GM23248 (cell line): ENCODE measurements around the gene SPPL2A. TPM values are rescaled to one million over a fixed set of nuclear protein-coding genes. Genes with fewer than 3 reads are reported as not detected.
"Not testable (repeated sequence)": the region's sequence is repeated elsewhere in the genome, so short reads cannot be mapped to it uniquely, and the experiment has no call there.

Experiments
- DNase-seq: peaks from one replicate; pipeline ENCODE4 v3.0.0-alpha.2; 2015
- H2AFZ ChIP-seq: fragments of 200-600 bp; sonication (generic); 2 replicates; pipeline ENCODE4 v1.6.1; 2016; ENCODE audit warnings: antibody characterized with exemption
- H3F3A ChIP-seq: fragments of 200-600 bp; sonication (generic); 2 replicates; pipeline ENCODE4 v1.6.1; 2016; ENCODE audit warnings: mild to moderate bottlenecking, antibody characterized with exemption, mixed run types; ENCODE audit not compliant: insufficient read depth
- H3K27ac ChIP-seq: fragments of 200-600 bp; sonication (generic); 2 replicates; pipeline ENCODE4 v1.5.1; 2016; ENCODE audit warnings: mild to moderate bottlenecking
- H3K27me3 ChIP-seq: fragments of 200-600 bp; sonication (generic); replicated peaks from 2 replicates; pipeline ENCODE4 v1.6.1; 2016; ENCODE audit warnings: mild to moderate bottlenecking; ENCODE audit not compliant: insufficient read depth
- H3K36me3 ChIP-seq: fragments of 200-600 bp; sonication (generic); 2 replicates; pipeline ENCODE4 v1.6.1; 2016; ENCODE audit warnings: low read depth, mild to moderate bottlenecking
- H3K4me1 ChIP-seq: fragments of 200-600 bp; sonication (generic); 2 replicates; pipeline ENCODE4 v1.6.1; 2016; ENCODE audit warnings: mild to moderate bottlenecking; ENCODE audit not compliant: insufficient read depth
- H3K4me2 ChIP-seq: fragments of 200-600 bp; sonication (generic); one replicate; pipeline ENCODE4 v1.6.1; 2016; ENCODE audit warnings: mild to moderate bottlenecking; ENCODE audit not compliant: unreplicated experiment
- H3K4me3 ChIP-seq: fragments of 200-600 bp; sonication (generic); 2 replicates; pipeline ENCODE4 v1.5.1; 2016; ENCODE audit warnings: mild to moderate bottlenecking
- H3K79me2 ChIP-seq: fragments of 200-600 bp; sonication (generic); 2 replicates; pipeline ENCODE4 v1.6.1; 2016; ENCODE audit warnings: mild to moderate bottlenecking; ENCODE audit not compliant: insufficient read depth
- H3K9ac ChIP-seq: fragments of 200-600 bp; sonication (generic); 2 replicates; pipeline ENCODE4 v1.6.1; 2016; ENCODE audit warnings: mild to moderate bottlenecking
- H3K9me2 ChIP-seq: fragments of 200-600 bp; sonication (generic); 2 replicates; pipeline ENCODE4 v1.6.1; 2016; ENCODE audit warnings: mixed run types, mild to moderate bottlenecking, moderate library complexity; ENCODE audit not compliant: insufficient read depth
- H3K9me3 ChIP-seq: fragments of 200-600 bp; sonication (generic); one replicate; pipeline ENCODE4 v1.6.1; 2017; ENCODE audit warnings: low read depth
- H4K20me1 ChIP-seq: fragments of 200-600 bp; sonication (generic); 2 replicates; pipeline ENCODE4 v1.6.0; 2016; ENCODE audit not compliant: insufficient read depth
- EZH2 ChIP-seq: fragments of 200-600 bp; sonication (generic); IDR thresholded peaks from 2 replicates; pipeline ENCODE4 v1.6.1; 2018; ENCODE audit warnings: antibody characterized with exemption, mild to moderate bottlenecking; ENCODE audit not compliant: insufficient read depth, poor library complexity, severe bottlenecking
- EZH2phosphoT487 ChIP-seq: fragments of 200-600 bp; sonication (generic); IDR thresholded peaks from 2 replicates; pipeline ENCODE4 v1.6.1; 2018; ENCODE audit warnings: antibody characterized with exemption, moderate library complexity, mild to moderate bottlenecking, low read depth; ENCODE audit not compliant: insufficient read depth
- WGBS, 2 experiments: methylation state at CpG; one replicate each; pipeline ENCODE4 v1.1.6; 2015 to 2017; ENCODE audit warnings: low lambda C conversion rate in 2 of 2, low coverage in 1 of 2; ENCODE audit errors: missing lambda C conversion rate in 2 of 2; 5-methylcytosine and 5-hydroxymethylcytosine counted together
- in situ Hi-C: fragments of 300-500 bp; cut with MboI; formaldehyde crosslinking; loops from 2 replicates; pipeline ENCODE4 v1.15.0; 2020
- polyA plus RNA-seq: library from polyadenylated mRNA; unstranded; fragments of >200 nt; fragmentation: Nextera tagmentation; extraction: Ambion mirVana; gene quantifications from 2 replicates; pipeline ENCODE4 v1.2.1, GENCODE V29; 2016
- total RNA-seq: library from RNA; depleted of rRNA; stranded (reverse); fragments of >200 nt; shearing (Covaris generic); gene quantifications from 2 replicates; pipeline ENCODE4 v1.2.3, GENCODE V29; 2014; rRNA removed

Gene SPPL2A, protein sequence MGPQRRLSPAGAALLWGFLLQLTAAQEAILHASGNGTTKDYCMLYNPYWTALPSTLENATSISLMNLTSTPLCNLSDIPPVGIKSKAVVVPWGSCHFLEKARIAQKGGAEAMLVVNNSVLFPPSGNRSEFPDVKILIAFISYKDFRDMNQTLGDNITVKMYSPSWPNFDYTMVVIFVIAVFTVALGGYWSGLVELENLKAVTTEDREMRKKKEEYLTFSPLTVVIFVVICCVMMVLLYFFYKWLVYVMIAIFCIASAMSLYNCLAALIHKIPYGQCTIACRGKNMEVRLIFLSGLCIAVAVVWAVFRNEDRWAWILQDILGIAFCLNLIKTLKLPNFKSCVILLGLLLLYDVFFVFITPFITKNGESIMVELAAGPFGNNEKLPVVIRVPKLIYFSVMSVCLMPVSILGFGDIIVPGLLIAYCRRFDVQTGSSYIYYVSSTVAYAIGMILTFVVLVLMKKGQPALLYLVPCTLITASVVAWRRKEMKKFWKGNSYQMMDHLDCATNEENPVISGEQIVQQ
- total RNA-seq (124 and 212 TPM in 2 replicates), polyA plus RNA-seq (149 TPM in 2 replicates)

DNA sequence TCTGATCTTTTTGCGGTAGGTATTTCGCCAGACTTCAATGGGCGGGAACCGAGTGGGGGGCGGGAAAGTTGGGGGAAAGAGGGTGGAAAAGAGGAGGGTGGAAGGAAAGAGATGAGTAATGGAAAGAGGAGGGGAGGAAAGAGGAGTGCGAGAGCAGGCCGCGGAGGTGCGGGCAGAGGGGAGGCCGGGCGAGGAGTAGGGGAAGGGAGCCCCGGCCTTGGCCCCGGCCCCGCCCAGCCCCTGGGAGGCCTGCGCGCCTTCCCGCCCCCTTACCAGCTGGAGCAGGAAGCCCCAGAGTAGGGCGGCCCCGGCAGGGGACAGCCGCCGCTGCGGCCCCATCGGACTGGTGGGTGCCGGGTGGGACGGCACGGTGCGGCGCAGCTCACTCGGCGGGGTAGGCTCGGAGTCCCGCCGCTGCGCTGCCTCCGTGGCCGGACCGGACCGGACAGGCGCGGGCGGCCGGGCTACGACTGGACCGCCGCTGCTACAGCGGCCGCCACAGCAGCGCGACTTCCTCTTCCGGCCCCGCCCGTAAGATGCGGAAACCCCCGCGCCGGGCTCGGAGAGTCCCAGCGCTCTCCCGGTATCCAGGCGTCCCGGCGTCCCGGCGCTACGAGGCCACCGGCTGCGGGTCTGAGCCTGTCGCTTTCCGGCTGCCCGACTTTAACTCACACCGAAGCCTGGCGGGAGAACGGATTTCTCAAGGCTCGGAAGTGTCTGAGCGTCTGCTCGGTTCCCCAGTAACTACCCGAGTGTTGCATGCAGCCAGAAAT, at the start of gene SPPL2A:
TSS of gene SPPL2A (minus strand) at position 512 of the 773 bp plus-strand sequence. CDS start at position 339, 173 bp downstream.
- Histone ChIP-seq H3K9me3 (no peaks in the 10 kb centered on the region), H3K4me3 (peak within 1 kb of the TSS; percentile 89), H3K9ac (peak within 1 kb of the TSS; percentile 86), H3K27ac (peak within 1 kb of the TSS; percentile 85), H3K36me3 (no peaks in the 10 kb centered on the region), H3K27me3 (no peaks in the 10 kb centered on the region), H3K79me2 (peaks cover 44% of the 10 kb centered on the region), H3F3A (peaks cover 23% of the 10 kb centered on the region), H4K20me1 (no peaks in the 10 kb centered on the region), H3K4me1 (0 out of 2 replicates have a peak, but pooled peaks cover 4% of the 10 kb centered on the region), H3K9me2 (no peaks in the 10 kb centered on the region), H3K4me2 (peak within 1 kb of the TSS; percentile 86), H2AFZ (peak within 1 kb of the TSS; percentile 80)
- in situ Hi-C loops = no loop called here
- no peak for TF ChIP-seq EZH2
- no peak for TF ChIP-seq EZH2phosphoT487
- DNase-seq = peak; percentile 94
- 1 to 2% methylated on average over 58 to 59 of the region's 77 CpGs for WGBS, 2 experiments

DNA sequence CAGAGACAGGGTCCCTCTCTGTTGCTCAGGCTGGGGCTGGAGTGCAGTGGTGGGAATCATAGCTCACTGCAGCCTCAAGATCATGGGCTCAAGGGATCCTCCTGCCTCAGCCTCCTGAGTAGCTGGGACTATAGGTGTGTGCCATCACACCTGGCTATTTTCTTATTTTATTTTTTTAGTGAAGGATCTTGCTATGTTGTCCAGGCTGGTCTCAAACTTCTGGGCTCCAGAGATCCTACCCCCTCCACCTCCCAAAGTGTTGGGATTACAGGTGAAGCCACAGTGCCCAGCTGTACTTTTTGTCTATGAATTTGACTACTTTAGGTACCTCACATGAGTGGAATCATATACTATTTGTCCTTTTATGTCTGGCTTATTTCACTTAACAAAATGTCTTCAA, 49.1 kb upstream of the SPPL2A start:
- in situ Hi-C loops = no loop called here
- no peaks in the 10 kb centered on the region for H3K79me2 ChIP-seq
- no peak overlapping the region for H3K9ac ChIP-seq

DNA sequence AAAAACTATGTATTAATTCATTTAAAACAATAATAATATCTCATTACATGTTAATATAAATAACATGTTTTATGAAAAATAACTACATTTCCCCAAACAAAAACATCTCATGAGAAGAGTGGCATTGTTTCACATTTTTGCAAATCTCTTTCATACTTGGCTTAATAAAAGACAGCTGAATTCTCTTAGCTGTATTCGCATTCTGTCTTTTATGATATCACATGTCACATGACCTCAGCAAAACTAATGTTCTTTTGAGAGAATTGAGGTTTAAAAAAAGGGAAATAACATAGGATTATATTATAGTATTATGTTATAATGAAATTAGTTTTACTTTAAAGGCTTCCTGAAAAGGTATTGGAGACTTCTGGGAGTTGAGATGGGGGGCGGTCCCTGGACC, 48.4 kb upstream of the SPPL2A start:
- H3K4me3 ChIP-seq = no peak overlapping the region
- H3K79me2 ChIP-seq = no peaks in the 10 kb centered on the region
- H3K4me1 ChIP-seq = no peaks in the 10 kb centered on the region
- no peaks in the 10 kb centered on the region for H3K27me3 ChIP-seq
- no peaks in the 10 kb centered on the region for H4K20me1 ChIP-seq
- H3K4me2 ChIP-seq = no peak overlapping the region
- H3K9me2 ChIP-seq = no peaks in the 10 kb centered on the region
- no peaks in the 10 kb centered on the region for H3F3A ChIP-seq
- WGBS, 2 experiments = 51% methylated on average over 2 of the region's 2 CpGs
- H3K36me3 ChIP-seq = no peaks in the 10 kb centered on the region
- no peak overlapping the region for H3K9ac ChIP-seq
- H3K27ac ChIP-seq = no peak overlapping the region
- TF ChIP-seq EZH2phosphoT487 = no peak
- TF ChIP-seq EZH2 = no peak
- DNase-seq = peak; percentile 17
- in situ Hi-C loops = no loop called here
- no peak overlapping the region for H2AFZ ChIP-seq
- H3K9me3 ChIP-seq = no peaks in the 10 kb centered on the region

More for the DNA sequence above, 49.1 kb upstream of the SPPL2A start:
- Histone ChIP-seq H3K27ac (no peak overlapping the region), H3K36me3 (no peaks in the 10 kb centered on the region), H2AFZ (no peak overlapping the region), H3F3A (no peaks in the 10 kb centered on the region), H3K4me1 (peaks cover 7% of the 10 kb centered on the region; the same call in 1 of the 2 replicates), H3K27me3 (no peaks in the 10 kb centered on the region), H3K9me2 (no peaks in the 10 kb centered on the region), H4K20me1 (no peaks in the 10 kb centered on the region), H3K4me2 (no peak overlapping the region), H3K4me3 (no peak overlapping the region), H3K9me3 (no peaks in the 10 kb centered on the region)
- no peak for DNase-seq
- TF ChIP-seq EZH2 (no peak), EZH2phosphoT487 (no peak)

DNA sequence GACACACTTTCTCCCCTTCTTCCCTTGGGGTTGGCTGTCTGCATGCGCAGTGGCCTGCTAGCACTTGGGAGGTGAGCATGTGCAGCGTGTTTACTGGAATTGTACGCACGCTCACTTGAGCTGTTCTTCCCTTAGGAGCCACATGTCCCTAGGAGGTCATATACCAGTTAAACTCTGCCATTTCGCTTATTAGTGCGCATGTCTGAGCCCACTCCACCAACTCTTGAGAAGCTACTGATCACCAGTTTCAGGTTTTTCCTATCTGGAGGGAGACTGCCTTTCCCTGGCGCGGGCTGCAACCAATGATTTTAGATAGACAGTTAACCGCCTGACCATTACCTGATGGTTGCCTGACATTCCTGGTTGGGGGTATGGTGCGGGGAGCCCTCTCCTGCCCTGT, 47.6 kb upstream of the SPPL2A start:
- H3K79me2 ChIP-seq = no peaks in the 10 kb centered on the region
- H3K4me2 ChIP-seq = no peak overlapping the region
- H3K4me1 ChIP-seq = no peaks in the 10 kb centered on the region
- no peak overlapping the region for H2AFZ ChIP-seq
- 89 to 90% methylated on average over 10 of the region's 10 CpGs for WGBS, 2 experiments
- H3K9ac ChIP-seq = no peak overlapping the region
- H3K9me2 ChIP-seq = no peaks in the 10 kb centered on the region
- no peak overlapping the region for H3K4me3 ChIP-seq
- H3F3A ChIP-seq = no peaks in the 10 kb centered on the region
- in situ Hi-C loops = no loop called here
- H3K27me3 ChIP-seq = no peaks in the 10 kb centered on the region
- no peak for DNase-seq
- H4K20me1 ChIP-seq = no peaks in the 10 kb centered on the region
- no peaks in the 10 kb centered on the region for H3K9me3 ChIP-seq
- no peak for TF ChIP-seq EZH2
- no peak for TF ChIP-seq EZH2phosphoT487
- no peak overlapping the region for H3K27ac ChIP-seq
- no peaks in the 10 kb centered on the region for H3K36me3 ChIP-seq

DNA sequence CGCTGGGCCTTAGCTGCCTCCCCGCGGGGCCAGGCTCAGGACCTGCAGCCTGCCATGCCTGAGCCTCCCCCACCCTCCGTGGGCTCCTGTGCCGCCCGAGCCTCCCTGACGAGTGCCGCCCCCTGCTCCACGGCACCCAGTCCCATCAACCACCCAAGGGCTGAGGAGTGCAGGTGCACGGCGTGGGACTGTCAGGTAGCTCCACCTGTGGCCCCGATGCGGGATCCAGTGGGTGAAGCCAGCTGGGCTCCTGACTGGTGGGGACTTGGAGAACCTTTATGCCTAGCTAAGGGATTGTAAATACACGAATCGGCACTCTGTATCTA, 46.6 kb upstream of the SPPL2A start:
- H3K9me2 ChIP-seq, H3K79me2 ChIP-seq, H4K20me1 ChIP-seq, H3K27ac ChIP-seq, H2AFZ ChIP-seq, in situ Hi-C loops, H3K4me2 ChIP-seq, H3K27me3 ChIP-seq, H3K36me3 ChIP-seq, H3F3A ChIP-seq, H3K9me3 ChIP-seq, H3K9ac ChIP-seq, H3K4me1 ChIP-seq, DNase-seq, H3K4me3 ChIP-seq: not testable (repeated sequence)
- 91 to 96% methylated on average over 12 to 14 of the region's 15 CpGs for WGBS, 2 experiments

DNA sequence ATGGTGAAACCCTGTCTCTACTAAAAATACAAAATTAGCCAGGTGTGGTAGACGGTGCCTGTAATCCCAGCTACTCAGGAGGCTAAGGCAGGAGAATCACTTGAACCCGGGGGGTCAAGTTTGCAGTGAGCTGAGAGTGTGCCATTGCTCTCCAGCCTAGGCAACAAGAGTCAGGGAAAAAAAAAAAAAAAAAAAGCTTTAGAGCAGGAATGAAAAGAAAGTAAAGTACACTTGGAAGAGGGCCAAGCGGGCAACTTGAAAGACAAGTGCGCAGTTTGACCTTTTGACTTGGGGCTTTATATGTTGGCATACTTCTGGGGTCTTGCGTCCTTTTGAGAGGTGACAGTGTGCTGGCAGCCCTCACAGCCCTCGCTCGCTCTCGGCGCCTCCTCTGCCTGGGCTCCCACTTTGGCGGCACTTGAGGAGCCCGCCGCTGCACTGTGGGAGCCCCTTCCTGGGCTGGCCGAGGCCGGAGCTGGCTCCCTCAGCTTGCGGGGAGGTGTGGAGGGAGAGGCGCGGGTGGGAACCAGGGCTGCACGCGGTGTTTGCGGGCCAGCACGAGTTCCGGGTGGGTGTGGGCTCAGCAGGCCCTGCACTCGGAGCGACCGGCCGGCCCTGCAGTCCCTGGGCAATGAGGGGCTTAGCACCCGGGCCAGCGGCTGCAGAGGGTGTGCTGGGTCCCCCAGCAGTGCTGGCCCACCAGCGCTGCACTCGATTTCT, 46.1 kb upstream of the SPPL2A start:
- 88 to 92% methylated on average over 19 to 30 of the region's 30 CpGs for WGBS, 2 experiments
- H3K9ac ChIP-seq, H3K4me1 ChIP-seq, H3K79me2 ChIP-seq, in situ Hi-C loops, H2AFZ ChIP-seq, H3K4me3 ChIP-seq, H4K20me1 ChIP-seq, DNase-seq, H3K36me3 ChIP-seq, H3K9me2 ChIP-seq, H3K4me2 ChIP-seq, H3K27me3 ChIP-seq, H3F3A ChIP-seq, H3K27ac ChIP-seq, H3K9me3 ChIP-seq: not testable (repeated sequence)
